ENCODE data around the gene RBFOX2. TPM values are rescaled to one million over a fixed set of nuclear protein-coding genes. Genes with fewer than 3 reads are reported as not detected.
A peak's percentile ranks its signal among the peaks of the same experiment; 100 is the strongest.

The RBFOX2 gene
- 100 to 1,000 TPM; 104 to 120 TPM for total RNA-seq
- 137 TPM for polyA plus RNA-seq (2013, experiment 1 of 2)
- 135 TPM for polyA plus RNA-seq (2013, experiment 2 of 2)
- long read RNA-seq, experiment 1, partial matches to known transcripts: 4 of 431 reads
- long read RNA-seq, experiment 1, other reads (novel, unspliced or antisense): 424 of 431 reads
- long read RNA-seq, experiment 2, transcript RBFOX2-209 (14 exons, 1,356 nt): major isoform, 8 of 650 reads
- long read RNA-seq, experiment 2, transcript RBFOX2-208 (13 exons, 1,254 nt): minor isoform, 7 of 650 reads
- long read RNA-seq, experiment 2, partial matches to known transcripts: 15 of 650 reads
- long read RNA-seq, experiment 2, other reads (novel, unspliced or antisense): 617 of 650 reads
- long read RNA-seq, experiment 3, full-length matches to known transcripts: 27 of 210 reads
- long read RNA-seq, experiment 3, partial matches to known transcripts: 3 of 210 reads
- long read RNA-seq, experiment 3, other reads (novel, unspliced or antisense): 180 of 210 reads
- long read RNA-seq, experiment 4, transcript RBFOX2-208 (13 exons, 1,254 nt): major isoform, 12 of 100 reads
- long read RNA-seq, experiment 4, partial matches to known transcripts: 68 of 100 reads
- long read RNA-seq, experiment 4, other reads (novel, unspliced or antisense): 16 of 100 reads

DNA sequence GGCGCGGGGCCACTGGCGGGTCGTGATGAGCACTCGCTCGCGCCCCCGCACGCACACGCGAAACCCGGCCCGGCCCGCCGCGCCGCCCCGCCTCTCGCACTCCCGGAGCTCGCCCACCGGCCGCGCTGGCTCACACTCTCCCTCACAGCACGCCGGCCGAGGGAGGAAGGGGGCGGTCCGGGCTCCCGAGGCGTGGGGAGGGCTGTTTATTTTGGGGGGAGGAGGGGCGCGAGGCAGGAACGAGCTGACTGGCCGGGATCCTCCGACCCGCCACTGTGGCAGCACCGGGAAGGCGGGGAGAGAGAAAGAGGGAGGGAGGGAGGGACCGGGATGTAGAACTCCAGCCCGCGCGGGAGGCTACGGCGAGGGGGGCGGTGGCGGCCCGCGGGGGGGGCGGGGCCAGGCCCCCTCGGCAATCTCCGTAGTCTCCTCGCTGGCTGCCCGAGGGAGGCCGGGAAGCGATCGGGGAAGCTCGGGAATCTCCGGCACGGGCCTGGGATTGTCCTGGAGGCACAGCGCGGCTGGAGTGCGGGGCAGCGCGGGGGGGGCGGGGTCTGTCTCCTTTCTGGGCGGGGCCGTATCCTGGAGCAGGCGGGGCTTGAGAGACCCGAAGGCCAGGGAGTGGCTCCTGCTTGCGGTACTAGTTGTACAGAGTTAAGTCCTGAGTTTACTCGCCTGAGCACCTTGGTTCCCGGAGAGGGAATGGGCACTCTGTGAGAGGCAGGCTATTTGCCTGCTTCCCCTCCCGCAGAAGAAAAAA, at the start of gene RBFOX2:
Gene RBFOX2, minus strand, starts transcription at position 179 of the 760 bp plus-strand sequence. CDS start 399 bp downstream, outside the sequence.
- TF ChIP-seq, protein P1, sequence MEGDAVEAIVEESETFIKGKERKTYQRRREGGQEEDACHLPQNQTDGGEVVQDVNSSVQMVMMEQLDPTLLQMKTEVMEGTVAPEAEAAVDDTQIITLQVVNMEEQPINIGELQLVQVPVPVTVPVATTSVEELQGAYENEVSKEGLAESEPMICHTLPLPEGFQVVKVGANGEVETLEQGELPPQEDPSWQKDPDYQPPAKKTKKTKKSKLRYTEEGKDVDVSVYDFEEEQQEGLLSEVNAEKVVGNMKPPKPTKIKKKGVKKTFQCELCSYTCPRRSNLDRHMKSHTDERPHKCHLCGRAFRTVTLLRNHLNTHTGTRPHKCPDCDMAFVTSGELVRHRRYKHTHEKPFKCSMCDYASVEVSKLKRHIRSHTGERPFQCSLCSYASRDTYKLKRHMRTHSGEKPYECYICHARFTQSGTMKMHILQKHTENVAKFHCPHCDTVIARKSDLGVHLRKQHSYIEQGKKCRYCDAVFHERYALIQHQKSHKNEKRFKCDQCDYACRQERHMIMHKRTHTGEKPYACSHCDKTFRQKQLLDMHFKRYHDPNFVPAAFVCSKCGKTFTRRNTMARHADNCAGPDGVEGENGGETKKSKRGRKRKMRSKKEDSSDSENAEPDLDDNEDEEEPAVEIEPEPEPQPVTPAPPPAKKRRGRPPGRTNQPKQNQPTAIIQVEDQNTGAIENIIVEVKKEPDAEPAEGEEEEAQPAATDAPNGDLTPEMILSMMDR (conservative IDR thresholded peaks at IDR 0.05): no peak
- Mint-ChIP-seq H3K27me3 (ENCODE audit: insufficient read depth) (no peaks in the 10 kb centered on the region), H3K4me1 (peaks cover 42% of the 10 kb centered on the region), H3K4me3 (peak within 1 kb of the TSS; percentile 83), H3K9me3 (no peaks in the 10 kb centered on the region), H3K36me3 (ENCODE audit: low read depth) (peaks cover 13% of the 10 kb centered on the region), H3K27ac (peak within 1 kb of the TSS; percentile 77)
- H3K27me3 ChIP-seq (ENCODE audit: control insufficient read depth, insufficient read depth, low read length, poor library complexity, severe bottlenecking): no peaks in the 10 kb centered on the region
- H3K36me3 ChIP-seq (ENCODE audit: control insufficient read depth, insufficient read depth, low read length): peaks cover 10% of the 10 kb centered on the region
- no peaks in the 10 kb centered on the region for H3K9me3 ChIP-seq (ENCODE audit: control insufficient read depth, low read length)
- peak; percentile 100 for DNase-seq
- H3K27ac ChIP-seq (ENCODE audit: low read depth, low read length): peak within 1 kb of the TSS; percentile 81
- WGBS, 2 experiments (ENCODE audit: insufficient coverage in 1 of 2, insufficient read length in 1 of 2): 1 to 6% methylated on average over 20 to 72 of the region's 74 CpGs
- peak within 1 kb of the TSS; percentile 78 for H3K9ac ChIP-seq (ENCODE audit: extremely low read depth, low read length, poor library complexity, severe bottlenecking)
- peak within 1 kb of the TSS; percentile 99 for H3K4me3 ChIP-seq (ENCODE audit: low read length)
- H3K4me1 ChIP-seq (ENCODE audit: control insufficient read depth, insufficient read depth, low read length): no peaks in the 10 kb centered on the region

DNA sequence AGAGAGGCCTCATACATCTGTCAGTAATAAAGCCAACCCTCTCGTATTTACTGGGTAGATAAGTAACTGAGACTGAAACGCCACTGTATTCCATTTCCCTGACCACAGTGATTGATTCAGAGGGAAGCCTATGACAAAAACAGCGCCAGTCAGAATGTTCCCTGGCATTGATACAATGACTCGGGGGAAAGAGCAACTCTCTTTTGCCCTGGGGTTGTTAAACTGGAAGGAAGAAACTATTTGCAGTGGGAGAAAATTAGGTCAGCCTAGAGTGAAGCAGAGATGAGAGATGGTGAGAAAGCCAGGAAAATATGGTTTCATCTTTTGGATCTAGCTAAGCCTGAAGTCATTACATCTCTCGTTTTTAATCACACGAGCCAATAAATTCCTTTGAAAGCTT, 48.6 kb upstream of the RBFOX2 start:
- Histone ChIP-seq H3K4me1 (ENCODE audit: control insufficient read depth, insufficient read depth, low read length) (no peaks in the 10 kb centered on the region), H3K27ac (ENCODE audit: low read depth, low read length) (no peak overlapping the region), H3K36me3 (ENCODE audit: control insufficient read depth, insufficient read depth, low read length) (no peaks in the 10 kb centered on the region), H3K9me3 (ENCODE audit: control insufficient read depth, low read length) (no peaks in the 10 kb centered on the region), H3K4me3 (ENCODE audit: low read length) (no peak overlapping the region), H3K9ac (ENCODE audit: extremely low read depth, low read length, poor library complexity, severe bottlenecking) (no peak overlapping the region), H3K27me3 (ENCODE audit: control insufficient read depth, insufficient read depth, low read length, poor library complexity, severe bottlenecking) (no peaks in the 10 kb centered on the region)
- H3K36me3 Mint-ChIP-seq (ENCODE audit: low read depth): no peaks in the 10 kb centered on the region
- no peak overlapping the region for H3K27ac Mint-ChIP-seq
- H3K27me3 Mint-ChIP-seq (ENCODE audit: insufficient read depth): peaks cover 4% of the 10 kb centered on the region
- 93 to 96% methylated on average over 5 to 6 of the region's 6 CpGs for WGBS, 2 experiments (ENCODE audit: insufficient coverage in 1 of 2, insufficient read length in 1 of 2)
- TF ChIP-seq, protein P1 (conservative IDR thresholded peaks at IDR 0.05): no peak
- no peak overlapping the region for H3K4me3 Mint-ChIP-seq
- H3K9me3 Mint-ChIP-seq: peaks cover 5% of the 10 kb centered on the region
- no peak for DNase-seq
- H3K4me1 Mint-ChIP-seq: no peaks in the 10 kb centered on the region

DNA sequence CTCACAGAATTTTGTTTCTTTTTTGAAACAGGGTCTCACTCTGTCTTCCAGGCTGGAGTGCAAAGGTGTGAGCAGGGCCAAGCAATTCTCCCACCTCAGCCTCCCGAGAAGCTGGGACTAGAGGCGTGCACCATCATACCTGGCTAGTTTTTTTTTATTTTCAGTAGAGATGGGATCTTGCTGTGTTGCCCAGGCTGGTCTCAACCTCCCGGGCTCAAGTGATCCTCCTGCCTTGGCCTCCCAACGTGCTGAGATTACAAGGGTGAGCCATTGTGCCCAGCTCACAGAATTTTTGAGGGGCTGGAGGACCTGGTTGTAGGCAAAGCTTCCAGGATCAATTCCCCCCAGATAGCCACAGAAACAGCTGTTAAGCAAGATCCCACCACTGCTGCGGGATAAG, 47.1 kb upstream of the RBFOX2 start:
- Mint-ChIP-seq H3K4me3 (no peak overlapping the region), H3K27me3 (ENCODE audit: insufficient read depth) (peaks cover 4% of the 10 kb centered on the region), H3K4me1 (no peaks in the 10 kb centered on the region), H3K9me3 (peaks cover 5% of the 10 kb centered on the region), H3K27ac (no peak overlapping the region), H3K36me3 (ENCODE audit: low read depth) (no peaks in the 10 kb centered on the region)
- Histone ChIP-seq H3K27me3 (ENCODE audit: control insufficient read depth, insufficient read depth, low read length, poor library complexity, severe bottlenecking) (no peaks in the 10 kb centered on the region), H3K4me1 (ENCODE audit: control insufficient read depth, insufficient read depth, low read length) (no peaks in the 10 kb centered on the region), H3K9ac (ENCODE audit: extremely low read depth, low read length, poor library complexity, severe bottlenecking) (no peak overlapping the region), H3K9me3 (ENCODE audit: control insufficient read depth, low read length) (no peaks in the 10 kb centered on the region), H3K36me3 (ENCODE audit: control insufficient read depth, insufficient read depth, low read length) (no peaks in the 10 kb centered on the region), H3K4me3 (ENCODE audit: low read length) (no peak overlapping the region), H3K27ac (ENCODE audit: low read depth, low read length) (no peak overlapping the region)
- TF ChIP-seq, protein P1 (conservative IDR thresholded peaks at IDR 0.05): no peak
- WGBS, 2 experiments (ENCODE audit: insufficient coverage in 1 of 2, insufficient read length in 1 of 2): 90 to 91% methylated on average over 4 to 5 of the region's 5 CpGs
- DNase-seq: no peak
